ENCODE data around the gene ELP1.

GRCh38 chr9:108972626-108973209, 38.8 kb upstream of the ELP1 start:
- TF ChIP-seq EZH2 (IDR thresholded peaks at IDR 0.05; ENCODE audit: borderline replicate concordance, low read length) (no peak), CTCF (IDR thresholded peaks at IDR 0.05; ENCODE audit: low read length) (no peak)
